ENCODE results near the gene TBXAS1.

TBXAS1 gene

DNA sequence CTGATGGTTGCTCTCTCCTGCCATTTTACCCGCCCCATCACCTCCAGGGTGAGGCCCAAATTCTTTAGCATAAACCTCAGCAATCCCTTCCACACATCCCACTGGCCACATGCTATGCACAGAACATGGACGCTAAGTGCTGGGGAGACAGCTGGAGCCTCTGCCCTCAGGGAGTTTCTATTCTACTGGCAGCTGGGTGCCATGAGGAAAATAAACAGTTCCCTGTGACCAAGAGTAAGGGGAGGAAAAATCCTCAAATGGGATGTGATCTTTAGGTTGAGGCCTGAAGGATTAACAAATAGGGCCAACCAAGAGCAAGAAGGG is 232.5 kb downstream of the TBXAS1 start:
- no peak for DNase-seq (ENCODE audit: low read depth in 1 of 2, low spot score in 1 of 2)

- peak; percentile 21 to 35 for DNase-seq (ENCODE audit: low read depth in 1 of 2, low spot score in 1 of 2)
Observed at GRCh38 chr7:140062118-140062527, 233.1 kb downstream of the TBXAS1 start.

DNA sequence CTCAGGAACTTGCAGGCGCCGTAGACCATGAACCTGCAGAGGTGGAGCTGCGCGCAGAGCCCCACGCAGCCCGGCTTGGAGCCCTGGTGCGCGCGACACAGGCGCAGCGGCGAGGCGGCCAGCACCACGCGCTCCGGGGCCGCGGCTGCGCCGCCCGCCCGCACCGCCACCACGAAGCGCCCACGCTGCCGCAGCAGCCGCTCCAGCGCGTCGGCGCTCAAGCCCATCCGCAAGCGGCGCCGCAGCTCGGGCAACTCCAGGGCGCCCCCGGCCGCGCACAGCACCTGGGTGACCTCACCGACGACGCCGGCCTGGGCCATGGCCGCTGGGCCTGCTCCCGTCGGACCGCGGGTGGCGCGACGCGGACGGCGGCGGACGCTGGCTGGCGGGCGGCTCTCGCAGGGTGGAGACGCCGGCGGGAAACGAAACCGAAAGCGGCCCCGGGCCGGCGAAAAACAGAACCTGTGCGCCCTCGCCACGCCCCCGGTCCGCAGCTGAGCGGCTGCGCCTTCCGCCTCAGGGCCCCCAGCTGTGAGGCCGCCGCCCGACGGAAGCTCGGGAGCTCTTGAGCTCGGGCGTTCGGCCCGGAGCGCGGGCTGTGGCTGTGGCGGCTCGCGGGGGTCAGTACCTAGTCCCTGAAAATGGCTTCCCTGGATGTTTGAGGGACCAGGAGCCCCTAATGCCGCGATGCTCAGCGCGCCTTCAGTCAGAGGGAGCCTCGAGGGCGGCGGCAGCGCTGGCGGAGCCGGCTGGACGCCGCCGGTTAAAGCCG is 233.7 kb downstream of the TBXAS1 start, which contains the start of gene PARP12:
TSS of gene PARP12 (minus strand) at position 424 of the 772 bp plus-strand sequence. CDS start at position 320, 104 bp downstream.
- DNase-seq (ENCODE audit: low read depth in 1 of 2, low spot score in 1 of 2) = peak; percentile 76 to 78

- no peak for DNase-seq (ENCODE audit: low read depth in 1 of 2, low spot score in 1 of 2)
Observed at GRCh38 chr7:140067052-140067451, 238.0 kb downstream of the TBXAS1 start.

GRCh38 chr7:140068033-140068432 is 239.0 kb downstream of the TBXAS1 start:
- DNase-seq (ENCODE audit: low read depth in 1 of 2, low spot score in 1 of 2) = no peak

DNA sequence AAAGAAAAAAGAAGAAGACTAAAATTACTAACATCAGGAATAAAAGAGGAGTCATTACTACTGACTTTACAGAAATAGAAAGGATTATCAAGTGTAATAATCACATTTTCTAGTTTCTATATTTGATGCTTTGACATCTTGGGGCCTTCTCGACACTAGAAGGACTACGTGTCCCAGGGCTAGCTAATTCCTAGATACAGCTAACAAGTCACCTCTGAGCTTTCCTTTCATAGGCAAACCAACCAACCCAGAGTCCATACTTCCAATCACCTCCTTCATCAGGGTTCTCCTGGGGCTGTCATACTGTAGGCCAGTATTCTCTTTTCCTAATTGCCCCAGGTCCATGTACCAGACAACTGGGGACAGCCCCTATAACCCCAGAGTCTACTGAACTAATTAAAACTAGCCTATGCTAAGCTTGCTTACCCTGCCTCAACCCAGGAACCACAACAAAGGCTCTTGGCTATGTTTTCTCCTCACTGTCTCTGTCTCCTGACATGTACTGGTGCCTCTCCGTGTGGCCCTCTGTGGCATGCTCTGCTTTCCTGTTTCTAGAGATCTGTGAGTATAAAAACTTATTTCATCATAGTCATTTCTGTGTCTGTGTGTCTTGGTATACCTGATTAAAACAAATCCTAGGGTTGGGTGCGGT is 240.4 kb downstream of the TBXAS1 start:
- no peak for DNase-seq (ENCODE audit: low read depth in 1 of 2, low spot score in 1 of 2)
